Measurements from ENCODE around the gene PDE8B.

PDE8B gene

GRCh38 chr5:77319117-77319804, 108.8 kb downstream of the PDE8B start:
- no peak for DNase-seq (ENCODE audit: low read depth in 3 of 3)

DNA sequence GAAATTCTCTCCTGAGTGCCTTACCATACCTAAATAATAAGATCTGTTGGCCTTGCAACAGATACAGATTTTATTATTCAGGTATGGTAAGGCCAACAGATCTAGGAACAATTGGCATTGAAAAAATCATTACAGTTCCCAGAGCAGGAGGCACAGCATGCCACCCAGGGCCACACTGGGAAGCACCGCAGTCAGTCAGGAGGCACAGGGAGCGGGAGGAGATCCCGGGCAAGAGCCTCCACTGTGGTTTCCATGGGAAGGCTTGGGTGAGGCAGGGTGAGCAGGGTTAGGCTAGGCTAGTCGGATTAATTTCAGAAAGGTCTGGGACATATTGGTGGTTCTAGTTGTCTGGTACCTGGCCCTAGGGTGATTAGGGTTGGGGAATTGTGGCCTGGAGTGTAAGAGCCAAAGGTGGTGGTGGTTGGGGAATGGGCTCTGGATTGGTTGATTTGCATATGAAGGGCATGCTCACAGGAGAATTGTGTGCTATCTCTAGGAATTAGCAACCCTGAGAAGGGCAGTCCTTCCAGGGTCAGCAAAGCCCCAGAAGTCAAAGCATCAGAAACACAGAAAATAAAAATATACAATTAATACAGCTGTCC, 111.4 kb downstream of the PDE8B start:
- no peak for DNase-seq (ENCODE audit: low read depth in 3 of 3)

DNA sequence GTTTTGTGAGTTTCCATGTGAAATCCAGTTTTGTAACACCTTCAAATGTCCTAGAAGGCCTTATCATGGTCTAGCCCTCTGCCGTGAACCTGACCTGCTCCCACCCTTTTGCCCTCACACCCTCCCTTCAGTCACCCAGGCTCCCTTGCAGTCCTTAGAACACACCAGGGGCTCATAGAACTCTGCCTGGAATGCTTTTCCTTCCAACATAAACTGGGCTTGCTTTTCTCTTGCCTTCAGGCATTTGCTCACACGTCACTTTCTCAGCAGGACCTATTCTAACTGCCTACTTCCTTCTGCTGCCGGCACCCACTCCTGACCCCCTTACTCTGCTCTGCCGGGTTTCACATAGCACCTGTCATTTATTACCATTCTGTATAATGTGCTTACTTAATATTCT, 111.9 kb downstream of the PDE8B start:
- DNase-seq (ENCODE audit: low read depth in 3 of 3), result no peak

DNA sequence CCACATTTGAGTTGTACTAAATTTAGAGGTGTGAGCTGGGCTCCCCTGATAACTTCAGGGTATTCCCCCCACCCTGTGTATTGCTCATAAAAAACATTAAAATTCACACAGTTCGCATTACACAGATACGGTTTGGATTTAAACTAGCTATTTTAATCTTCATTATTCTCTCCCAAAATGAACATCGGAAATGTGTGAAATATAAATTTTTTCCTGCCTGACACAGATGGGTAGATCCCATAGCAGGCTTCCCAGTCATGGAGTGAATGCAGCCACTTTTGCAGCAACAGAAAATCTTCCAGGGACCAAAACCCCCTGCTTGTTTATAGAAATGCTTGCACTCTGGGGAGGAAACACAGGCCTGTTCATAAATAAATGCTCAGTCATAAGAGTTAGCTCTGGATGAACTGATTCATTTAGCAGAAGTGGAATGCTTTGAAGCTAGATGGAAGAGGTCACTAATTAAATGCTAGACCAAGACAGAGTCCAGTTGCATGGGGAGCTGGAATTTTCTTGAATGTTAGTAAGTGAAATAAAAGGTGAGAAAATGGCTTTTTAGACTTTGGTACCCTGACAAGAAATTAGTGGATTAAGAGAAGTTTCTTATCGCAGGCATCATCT, 115.6 kb downstream of the PDE8B start:
- DNase-seq (ENCODE audit: low read depth in 3 of 3), result no peak

- DNase-seq (ENCODE audit: low read depth in 3 of 3), result no peak
Measured at GRCh38 chr5:77326986-77327734, 116.7 kb downstream of the PDE8B start.

- DNase-seq (ENCODE audit: low read depth in 3 of 3), result no peak
Measured at GRCh38 chr5:77328930-77329647, 118.6 kb downstream of the PDE8B start.

GRCh38 chr5:77329664-77330430, 119.4 kb downstream of the PDE8B start:
- no peak for DNase-seq (ENCODE audit: low read depth in 3 of 3)

DNA sequence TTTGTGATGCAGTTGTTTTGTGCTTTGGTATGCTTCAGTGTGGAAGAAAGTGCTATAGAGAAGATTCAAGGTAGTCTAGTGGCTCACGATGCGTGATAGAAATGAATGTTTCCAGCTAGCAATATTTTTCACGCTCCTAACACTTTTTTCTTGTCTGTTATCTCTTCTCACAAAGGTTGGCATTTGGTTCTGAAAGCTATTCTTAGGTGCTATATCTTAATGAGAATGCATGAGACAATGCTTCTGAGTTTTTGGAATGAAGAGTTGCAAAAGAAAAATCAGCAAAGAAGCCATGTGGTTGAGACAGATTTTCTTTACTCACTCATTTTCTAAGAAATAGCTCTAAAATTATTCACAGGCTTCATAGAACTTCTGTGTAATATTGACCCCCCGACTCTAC, 122.6 kb downstream of the PDE8B start:
- DNase-seq (ENCODE audit: low read depth in 3 of 3), result no peak

GRCh38 chr5:77333451-77334123, 123.1 kb downstream of the PDE8B start:
- no peak for DNase-seq (ENCODE audit: low read depth in 3 of 3)

- no peak for DNase-seq (ENCODE audit: low read depth in 3 of 3)
Measured at GRCh38 chr5:77337246-77337645, 126.8 kb downstream of the PDE8B start.

DNA sequence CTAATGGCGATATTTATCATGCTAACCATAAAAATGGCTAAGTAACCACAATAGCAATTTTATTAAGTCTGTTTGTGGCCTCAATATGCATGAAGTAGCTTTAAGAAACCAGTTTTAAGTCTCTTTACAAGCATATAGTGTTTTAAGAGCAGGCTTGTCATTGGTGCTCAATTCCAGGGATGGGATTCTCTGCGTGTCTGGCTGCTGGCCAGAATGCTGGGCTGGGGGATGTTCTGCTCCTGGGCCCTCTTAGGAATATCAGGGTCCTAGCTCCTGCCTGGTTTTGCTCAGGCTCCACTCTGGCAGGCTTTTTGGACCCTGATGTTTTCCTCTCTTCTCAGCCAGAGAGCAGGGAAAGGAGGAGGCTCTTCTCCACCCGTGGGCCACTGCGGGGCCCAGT, 127.2 kb downstream of the PDE8B start:
- no peak for DNase-seq (ENCODE audit: low read depth in 3 of 3)

DNA sequence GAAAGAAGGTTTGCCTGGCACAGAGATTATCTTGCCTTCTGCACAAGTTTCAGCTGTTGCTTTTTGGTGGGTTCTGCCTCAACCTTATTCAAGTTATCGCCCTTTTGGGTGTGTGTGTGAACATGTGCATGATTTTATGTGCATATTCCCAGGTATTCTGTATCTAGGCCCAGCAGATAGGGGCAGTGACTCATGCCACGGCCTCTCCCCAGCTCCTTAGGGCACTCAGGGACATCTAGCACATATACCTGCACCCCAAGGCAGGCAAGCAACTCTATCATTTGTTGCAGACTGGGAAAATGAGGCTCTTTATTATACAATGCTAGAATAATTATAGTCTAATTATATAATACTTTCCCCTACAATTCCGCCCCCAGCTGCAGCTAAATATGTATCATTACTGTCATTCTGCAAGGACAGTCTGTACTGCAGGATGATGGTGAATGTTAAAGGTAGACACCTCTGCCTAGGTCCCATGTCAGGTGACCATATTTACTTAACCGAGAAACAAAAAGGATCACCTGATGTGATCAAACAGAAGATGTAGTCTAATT, 128.9 kb downstream of the PDE8B start:
- DNase-seq (ENCODE audit: low read depth in 3 of 3), result no peak

- no peak for DNase-seq (ENCODE audit: low read depth in 3 of 3)
Measured at GRCh38 chr5:77343165-77343564, 132.7 kb downstream of the PDE8B start.

- DNase-seq (ENCODE audit: low read depth in 3 of 3), result no peak
Measured at GRCh38 chr5:77347435-77348098, 137.1 kb downstream of the PDE8B start.

DNA sequence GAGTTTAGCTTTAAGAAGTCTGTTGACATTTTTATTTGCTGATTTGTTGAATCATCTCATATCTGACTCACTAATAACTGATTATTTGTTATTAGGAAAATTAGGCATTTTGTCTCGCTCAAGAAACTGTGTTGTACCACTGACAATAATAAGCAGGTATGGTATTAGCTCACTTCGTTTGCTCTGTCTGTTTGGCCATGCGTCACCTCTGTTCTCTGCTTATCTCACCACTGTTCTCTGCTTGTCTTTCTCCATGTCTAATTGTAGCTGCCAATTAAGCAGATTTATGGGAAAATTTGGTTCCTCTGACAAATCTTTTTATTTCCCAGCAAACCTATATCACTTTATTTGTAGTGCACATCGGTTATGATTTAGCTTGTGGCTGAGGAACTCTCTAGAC, 142.8 kb downstream of the PDE8B start:
- no peak for DNase-seq (ENCODE audit: low read depth in 3 of 3)

DNA sequence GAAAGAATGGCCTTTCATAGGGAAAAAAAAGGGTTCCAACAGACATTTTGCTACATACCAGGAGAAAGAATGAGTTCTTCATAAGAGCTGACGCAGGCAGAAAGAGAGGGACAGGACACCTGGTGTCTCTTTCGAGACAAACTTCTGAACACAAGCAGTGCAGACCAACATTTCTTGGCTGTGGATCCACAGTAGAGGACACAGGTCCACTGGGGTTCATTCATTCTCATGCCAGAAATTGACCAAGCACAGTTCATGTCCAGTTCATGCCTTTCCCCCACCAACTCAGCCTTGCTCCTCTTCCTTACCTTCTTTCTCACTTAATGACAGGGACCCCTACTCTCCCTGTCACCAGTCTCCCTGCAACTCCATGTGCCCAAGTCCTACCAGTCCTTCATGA, 144.0 kb downstream of the PDE8B start:
- DNase-seq (ENCODE audit: low read depth in 3 of 3), result no peak

- no peak for DNase-seq (ENCODE audit: low read depth in 3 of 3)
Measured at GRCh38 chr5:77355080-77355479, 144.6 kb downstream of the PDE8B start.

DNA sequence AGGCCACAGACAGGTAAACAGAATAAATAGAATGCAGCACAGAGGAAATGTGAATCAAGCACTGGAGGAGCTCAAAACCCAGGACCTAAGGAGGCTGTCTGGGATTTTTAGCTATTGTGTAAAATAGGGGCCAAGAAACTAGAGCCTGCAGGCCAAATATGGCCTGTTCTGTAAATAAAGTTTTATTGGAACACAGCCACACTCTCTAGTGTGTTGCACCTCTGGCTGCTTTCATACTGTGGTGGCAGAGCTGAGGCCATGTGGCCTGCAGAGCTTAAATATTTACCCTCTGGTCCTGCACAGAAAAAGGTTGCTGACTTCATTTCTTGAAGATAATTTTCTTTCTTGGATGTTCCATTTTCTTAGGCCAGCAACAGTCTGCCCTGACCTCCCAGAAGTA, 145.3 kb downstream of the PDE8B start:
- DNase-seq (ENCODE audit: low read depth in 3 of 3), result no peak

GRCh38 chr5:77356740-77357139, 146.3 kb downstream of the PDE8B start:
- DNase-seq (ENCODE audit: low read depth in 3 of 3), result peak; percentile 9 to 39 (median 18)

Data from stimulated activated CD4-positive, alpha-beta T cell treated with anti-CD3 and anti-CD28 coated beads, TNF-alpha, amount 100 ng/mL, for 48 hours (primary cell).